ENCODE results near the gene DERA.

The DERA gene

GRCh38 chr12:15863372-15863771, 47.8 kb upstream of the DERA start:
- Histone ChIP-seq H2AFZ (ENCODE audit: low read length) (no peak overlapping the region), H3K79me2 (ENCODE audit: low read length) (no peaks in the 10 kb centered on the region), H3K9ac (ENCODE audit: low read length) (no peak overlapping the region), H3K27ac (ENCODE audit: low read length) (no peak overlapping the region), H3K4me1 (ENCODE audit: low read length) (no peaks in the 10 kb centered on the region), H3K4me2 (ENCODE audit: low read depth, low read length) (peak overlapping the region; percentile 22; the same call in 1 of the 2 replicates), H3K36me3 (replicated peaks; ENCODE audit: insufficient read depth, low read length) (no peaks in the 10 kb centered on the region), H3K27me3 (replicated peaks; ENCODE audit: insufficient read depth, low read length) (no peaks in the 10 kb centered on the region), H4K20me1 (ENCODE audit: insufficient read depth, low read length) (no peaks in the 10 kb centered on the region), H3K4me3 (ENCODE audit: low read length) (no peak overlapping the region), H3K9me2 (replicated peaks; ENCODE audit: insufficient read depth, low read length) (no peaks in the 10 kb centered on the region), H3K9me3 (replicated peaks; ENCODE audit: insufficient read depth, low read length) (no peaks in the 10 kb centered on the region), H3F3A (ENCODE audit: insufficient read depth, low read length) (no peaks in the 10 kb centered on the region)
- no peak for TF ChIP-seq EZH2phosphoT487 (IDR thresholded peaks at IDR 0.05; ENCODE audit: low read length)
- TF ChIP-seq, protein P1, sequence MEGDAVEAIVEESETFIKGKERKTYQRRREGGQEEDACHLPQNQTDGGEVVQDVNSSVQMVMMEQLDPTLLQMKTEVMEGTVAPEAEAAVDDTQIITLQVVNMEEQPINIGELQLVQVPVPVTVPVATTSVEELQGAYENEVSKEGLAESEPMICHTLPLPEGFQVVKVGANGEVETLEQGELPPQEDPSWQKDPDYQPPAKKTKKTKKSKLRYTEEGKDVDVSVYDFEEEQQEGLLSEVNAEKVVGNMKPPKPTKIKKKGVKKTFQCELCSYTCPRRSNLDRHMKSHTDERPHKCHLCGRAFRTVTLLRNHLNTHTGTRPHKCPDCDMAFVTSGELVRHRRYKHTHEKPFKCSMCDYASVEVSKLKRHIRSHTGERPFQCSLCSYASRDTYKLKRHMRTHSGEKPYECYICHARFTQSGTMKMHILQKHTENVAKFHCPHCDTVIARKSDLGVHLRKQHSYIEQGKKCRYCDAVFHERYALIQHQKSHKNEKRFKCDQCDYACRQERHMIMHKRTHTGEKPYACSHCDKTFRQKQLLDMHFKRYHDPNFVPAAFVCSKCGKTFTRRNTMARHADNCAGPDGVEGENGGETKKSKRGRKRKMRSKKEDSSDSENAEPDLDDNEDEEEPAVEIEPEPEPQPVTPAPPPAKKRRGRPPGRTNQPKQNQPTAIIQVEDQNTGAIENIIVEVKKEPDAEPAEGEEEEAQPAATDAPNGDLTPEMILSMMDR (IDR thresholded peaks at IDR 0.05; ENCODE audit: low read length), result no peak
- no peak for TF ChIP-seq EZH2 (optimal IDR thresholded peaks at IDR 0.05; ENCODE audit: low read depth, low read length)
- no peak for DNase-seq

DNA sequence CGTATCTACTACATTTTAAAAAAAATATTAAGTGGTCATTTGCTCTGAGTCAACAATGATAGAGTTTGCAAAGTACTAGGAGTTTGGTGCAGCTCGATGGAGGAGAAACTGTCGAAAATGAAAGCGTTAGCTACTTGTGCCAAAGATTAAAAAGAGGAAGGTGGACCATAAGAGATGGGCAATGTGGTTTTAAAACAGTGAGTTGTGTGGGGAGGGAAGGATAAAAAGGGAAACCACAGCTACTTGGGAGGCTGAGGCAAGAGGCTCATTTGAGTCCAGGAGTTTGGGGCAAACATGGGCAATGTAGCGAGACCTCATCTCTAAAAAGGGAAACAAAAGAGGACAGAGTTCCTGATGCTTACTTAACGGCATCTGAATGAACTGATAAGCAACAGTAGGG, 47.1 kb upstream of the DERA start:
- Histone ChIP-seq H3K4me1 (ENCODE audit: low read length) (no peaks in the 10 kb centered on the region), H2AFZ (ENCODE audit: low read length) (no peak overlapping the region), H3K9me2 (replicated peaks; ENCODE audit: insufficient read depth, low read length) (no peaks in the 10 kb centered on the region), H3K4me3 (ENCODE audit: low read length) (no peak overlapping the region), H3K36me3 (replicated peaks; ENCODE audit: insufficient read depth, low read length) (no peaks in the 10 kb centered on the region), H3K79me2 (ENCODE audit: low read length) (no peaks in the 10 kb centered on the region), H3K27ac (ENCODE audit: low read length) (no peak overlapping the region), H3K9me3 (replicated peaks; ENCODE audit: insufficient read depth, low read length) (no peaks in the 10 kb centered on the region), H3K9ac (ENCODE audit: low read length) (no peak overlapping the region), H3K4me2 (ENCODE audit: low read depth, low read length) (peak overlapping the region; percentile 22; the same call in 1 of the 2 replicates), H4K20me1 (ENCODE audit: insufficient read depth, low read length) (no peaks in the 10 kb centered on the region), H3F3A (ENCODE audit: insufficient read depth, low read length) (no peaks in the 10 kb centered on the region), H3K27me3 (replicated peaks; ENCODE audit: insufficient read depth, low read length) (no peaks in the 10 kb centered on the region)
- TF ChIP-seq, protein P1 (IDR thresholded peaks at IDR 0.05; ENCODE audit: low read length), result no peak
- TF ChIP-seq EZH2 (optimal IDR thresholded peaks at IDR 0.05; ENCODE audit: low read depth, low read length), result no peak
- TF ChIP-seq EZH2phosphoT487 (IDR thresholded peaks at IDR 0.05; ENCODE audit: low read length), result no peak
- DNase-seq, result peak; percentile 56

DNA sequence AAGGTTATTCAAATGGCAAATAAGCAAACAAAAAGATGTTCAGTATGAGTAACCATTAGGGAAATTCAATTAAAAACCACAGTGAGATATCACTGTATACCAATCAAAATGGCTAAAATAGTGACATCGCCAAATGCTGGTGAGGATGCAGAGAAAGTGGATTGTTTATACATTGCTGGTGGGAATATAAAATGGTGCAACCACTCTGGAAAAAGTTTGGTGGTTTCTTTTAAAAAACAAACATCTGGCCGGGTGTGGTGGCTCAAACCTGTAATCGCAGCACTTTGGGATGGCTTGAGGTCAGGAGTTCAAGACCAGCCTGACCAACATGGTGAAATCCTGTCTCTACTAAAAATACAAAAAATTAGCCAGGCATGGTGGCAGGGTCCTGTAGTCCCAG, 42.9 kb upstream of the DERA start:
- Histone ChIP-seq H4K20me1 (ENCODE audit: insufficient read depth, low read length) (no peaks in the 10 kb centered on the region), H3K79me2 (ENCODE audit: low read length) (no peaks in the 10 kb centered on the region), H3K4me1 (ENCODE audit: low read length) (no peaks in the 10 kb centered on the region), H3K4me2 (ENCODE audit: low read depth, low read length) (no peak overlapping the region), H3K27ac (ENCODE audit: low read length) (no peak overlapping the region), H3K9me3 (replicated peaks; ENCODE audit: insufficient read depth, low read length) (no peaks in the 10 kb centered on the region), H3F3A (ENCODE audit: insufficient read depth, low read length) (no peaks in the 10 kb centered on the region), H3K36me3 (replicated peaks; ENCODE audit: insufficient read depth, low read length) (no peaks in the 10 kb centered on the region), H3K9ac (ENCODE audit: low read length) (no peak overlapping the region), H3K27me3 (replicated peaks; ENCODE audit: insufficient read depth, low read length) (no peaks in the 10 kb centered on the region), H3K4me3 (ENCODE audit: low read length) (no peak overlapping the region), H3K9me2 (replicated peaks; ENCODE audit: insufficient read depth, low read length) (no peaks in the 10 kb centered on the region), H2AFZ (ENCODE audit: low read length) (no peak overlapping the region)
- DNase-seq, result no peak
- TF ChIP-seq EZH2 (optimal IDR thresholded peaks at IDR 0.05; ENCODE audit: low read depth, low read length) (no peak), EZH2phosphoT487 (IDR thresholded peaks at IDR 0.05; ENCODE audit: low read length) (no peak)
- TF ChIP-seq, protein P1 (IDR thresholded peaks at IDR 0.05; ENCODE audit: low read length), result no peak

Measured in MM.1S (cell line).